CD4-positive, CD25-positive, alpha-beta regulatory T cell (primary cell): Measurements from ENCODE around the gene PDK1. TPM values are rescaled to one million over a fixed set of nuclear protein-coding genes. Genes with fewer than 3 reads are reported as not detected.

Source experiments
- ATAC-seq, 2 donors: fragments of 150-1000 bp; cut with Tn5 transposase; one replicate each; pipeline ENCODE4 v1.10.0; 2021; ENCODE audit warnings: low read depth in 2 of 2, moderate number of reproducible peaks in 2 of 2, moderate library complexity in 1 of 2
- DNase-seq, 3 donors: peaks; one replicate each; pipeline versions ENCODE4 v3.0.0 to v3.0.0-alpha.2; 2012 to 2022; ENCODE audit warnings: mixed read lengths in 1 of 3
- H3K27ac ChIP-seq: one replicate; pipeline ENCODE4 v1.7.0; 2013; ENCODE audit warnings: mild to moderate bottlenecking, low read length; ENCODE audit not compliant: insufficient read depth, poor library complexity, severe bottlenecking
- H3K27me3 ChIP-seq: one replicate; pipeline ENCODE4 v1.7.0; 2013; ENCODE audit warnings: low read length; ENCODE audit not compliant: control insufficient read depth, insufficient read depth
- H3K36me3 ChIP-seq: one replicate; pipeline ENCODE4 v1.7.0; 2013; ENCODE audit warnings: mild to moderate bottlenecking, low read length, moderate library complexity; ENCODE audit not compliant: control insufficient read depth, insufficient read depth
- H3K4me1 ChIP-seq: 2 replicates; pipeline ENCODE4 v1.7.0; 2013; ENCODE audit warnings: mild to moderate bottlenecking, low read length; ENCODE audit not compliant: insufficient read depth, control insufficient read depth, poor library complexity, severe bottlenecking
- H3K4me3 ChIP-seq: one replicate; pipeline ENCODE4 v1.7.0; 2013; ENCODE audit warnings: low read depth, mild to moderate bottlenecking, low read length, moderate library complexity
- H3K9me3 ChIP-seq, 2 experiments: 1 replicate in 1 of 2; 2 replicates in 1 of 2; pipeline ENCODE4 v1.7.0; 2013; ENCODE audit warnings: low read length in 2 of 2, mild to moderate bottlenecking in 1 of 2, moderate library complexity in 1 of 2; ENCODE audit not compliant: control insufficient read depth in 2 of 2
- H3K27ac Mint-ChIP-seq, 3 donors: one replicate each; pipeline ENCODE4 v1.8.0; 2020 to 2022; ENCODE audit warnings: mild to moderate bottlenecking in 3 of 3, mixed read lengths in 3 of 3, moderate library complexity in 2 of 3
- H3K27me3 Mint-ChIP-seq: one replicate; pipeline ENCODE4 v1.8.0; 2022; ENCODE audit warnings: mild to moderate bottlenecking, mixed read lengths
- H3K36me3 Mint-ChIP-seq: one replicate; pipeline ENCODE4 v1.8.0; 2020; ENCODE audit warnings: mixed read lengths
- H3K4me1 Mint-ChIP-seq, 4 donors: one replicate each; pipeline ENCODE4 v1.8.0; 2020 to 2022; ENCODE audit warnings: mixed read lengths in 4 of 4, mild to moderate bottlenecking in 1 of 4
- H3K4me3 Mint-ChIP-seq, 4 donors: one replicate each; pipeline ENCODE4 v1.8.0; 2020 to 2022; ENCODE audit warnings: mild to moderate bottlenecking in 4 of 4, mixed read lengths in 4 of 4, moderate library complexity in 3 of 4
- H3K9me3 Mint-ChIP-seq, 7 donors: one replicate each; pipeline ENCODE4 v1.8.0; 2020 to 2022; ENCODE audit warnings: mixed read lengths in 7 of 7, mild to moderate bottlenecking in 3 of 7, moderate library complexity in 2 of 7
- polyA plus RNA-seq, 4 donors: library from polyadenylated mRNA; unstranded; fragments of 300-500 nt; fragmentation: Illumina TruSeq; gene quantifications; one replicate each; pipeline ENCODE4 v1.2.3, GENCODE V29; 2021
- total RNA-seq: library from RNA; stranded (reverse); gene quantifications from one replicate; pipeline ENCODE4 v1.2.3, GENCODE V29; 2022

The PDK1 gene
- total and polyA plus RNA-seq, 5 donors from 2014 or later = 41.0 to 58.5 (median 53.0) TPM

DNA sequence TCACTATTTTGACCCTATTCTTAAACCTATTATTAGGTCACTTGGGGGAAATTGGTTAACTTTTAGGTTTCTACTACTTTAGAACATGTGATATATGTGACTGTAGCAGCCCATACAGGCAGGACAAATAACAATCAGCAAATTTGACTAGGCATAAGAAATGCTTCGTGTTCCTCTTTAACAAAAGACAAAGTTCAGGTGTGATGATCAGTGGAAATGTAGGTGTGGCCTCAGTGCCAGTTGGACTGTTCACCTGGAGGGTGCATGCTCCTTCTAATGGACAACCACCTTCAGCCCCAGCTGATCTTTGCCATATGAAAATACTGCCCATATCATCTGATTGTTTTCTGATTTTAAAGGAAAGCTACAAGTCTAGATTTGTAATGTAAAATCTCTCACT is 6.4 kb downstream of the PDK1 start:
- H3K4me3 ChIP-seq = no peak overlapping the region
- Mint-ChIP-seq H3K4me3 (no peak overlapping the region), H3K4me1 (peaks cover 41 to 78% (median 48%) of the 10 kb centered on the region in 4 donors), H3K36me3 (peaks cover 47% of the 10 kb centered on the region), H3K9me3 (no peaks in the 10 kb centered on the region), H3K27ac (no peak overlapping the region), H3K27me3 (no peaks in the 10 kb centered on the region)
- H3K27ac ChIP-seq = no peak overlapping the region
- no peaks in the 10 kb centered on the region for H3K9me3 ChIP-seq
- no peaks in the 10 kb centered on the region for H3K27me3 ChIP-seq
- H3K4me1 ChIP-seq = peaks cover 33% of the 10 kb centered on the region
- no peak for ATAC-seq
- H3K36me3 ChIP-seq = peaks cover 67% of the 10 kb centered on the region
- DNase-seq = no peak

DNA sequence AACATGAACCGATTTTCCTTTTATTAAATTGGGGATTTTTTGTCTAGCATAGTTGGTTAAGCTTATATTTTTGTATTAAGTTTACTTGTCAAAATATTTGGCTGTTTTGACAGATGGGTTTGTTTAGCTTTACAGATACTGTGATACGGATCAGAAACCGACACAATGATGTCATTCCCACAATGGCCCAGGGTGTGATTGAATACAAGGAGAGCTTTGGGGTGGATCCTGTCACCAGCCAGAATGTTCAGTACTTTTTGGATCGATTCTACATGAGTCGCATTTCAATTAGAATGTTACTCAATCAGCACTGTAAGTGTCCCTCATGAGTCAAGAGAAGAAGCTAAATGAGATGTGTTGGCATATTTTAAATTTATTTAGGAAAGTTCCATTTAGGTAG is 8.5 kb downstream of the PDK1 start:
- ATAC-seq = no peak
- Mint-ChIP-seq H3K4me1 (peaks cover 37 to 73% (median 45%) of the 10 kb centered on the region in 4 donors), H3K9me3 (no peaks in the 10 kb centered on the region), H3K27ac (no peak overlapping the region), H3K27me3 (no peaks in the 10 kb centered on the region), H3K36me3 (peaks cover 57% of the 10 kb centered on the region), H3K4me3 (no peak overlapping the region)
- Histone ChIP-seq H3K27me3 (no peaks in the 10 kb centered on the region), H3K9me3 (no peaks in the 10 kb centered on the region), H3K27ac (no peak overlapping the region), H3K4me1 (peaks cover 21% of the 10 kb centered on the region), H3K4me3 (no peak overlapping the region), H3K36me3 (peaks cover 82% of the 10 kb centered on the region)
- no peak for DNase-seq

GRCh38 chr2:172571245-172571644 is 15.4 kb downstream of the PDK1 start:
- ATAC-seq (no peak), DNase-seq (no peak)
- H3K4me3 ChIP-seq = no peak overlapping the region
- peak overlapping the region in 1 of 3 donors; percentile 77 for H3K27ac Mint-ChIP-seq
- no peak overlapping the region for H3K4me3 Mint-ChIP-seq
- peaks cover 9% of the 10 kb centered on the region for H3K4me1 ChIP-seq
- no peaks in the 10 kb centered on the region for H3K27me3 Mint-ChIP-seq
- H3K9me3 Mint-ChIP-seq = peaks cover 4 to 20% (median 12%) of the 10 kb centered on the region in 7 donors
- peaks cover 95% of the 10 kb centered on the region for H3K36me3 ChIP-seq
- H3K27me3 ChIP-seq = no peaks in the 10 kb centered on the region
- H3K36me3 Mint-ChIP-seq = peaks cover 61% of the 10 kb centered on the region
- no peak overlapping the region for H3K27ac ChIP-seq
- H3K9me3 ChIP-seq = peaks cover 17 to 21% of the 10 kb centered on the region in 2 experiments
- H3K4me1 Mint-ChIP-seq = peaks cover 16 to 38% (median 21%) of the 10 kb centered on the region in 4 donors

GRCh38 chr2:172572981-172573380 is 17.1 kb downstream of the PDK1 start:
- H3K4me3 ChIP-seq = no peak overlapping the region
- no peaks in the 10 kb centered on the region for H3K27me3 ChIP-seq
- H3K27ac ChIP-seq = no peak overlapping the region
- H3K36me3 ChIP-seq = peaks cover 94% of the 10 kb centered on the region
- no peaks in the 10 kb centered on the region for H3K4me1 ChIP-seq
- peaks cover 6 to 32% (median 20%) of the 10 kb centered on the region in 7 donors for H3K9me3 Mint-ChIP-seq
- H3K27me3 Mint-ChIP-seq = no peaks in the 10 kb centered on the region
- DNase-seq = no peak
- no peak for ATAC-seq
- no peak overlapping the region for H3K4me3 Mint-ChIP-seq
- H3K36me3 Mint-ChIP-seq = peaks cover 66% of the 10 kb centered on the region
- no peak overlapping the region for H3K27ac Mint-ChIP-seq
- H3K4me1 Mint-ChIP-seq = peaks cover 7 to 29% (median 15%) of the 10 kb centered on the region in 4 donors
- peaks cover 32 to 33% of the 10 kb centered on the region in 2 experiments for H3K9me3 ChIP-seq

GRCh38 chr2:172574965-172575364 is 19.1 kb downstream of the PDK1 start:
- H3K9me3 Mint-ChIP-seq = peaks cover 7 to 43% (median 24%) of the 10 kb centered on the region in 7 donors
- peaks cover 94% of the 10 kb centered on the region for H3K36me3 ChIP-seq

GRCh38 chr2:172578054-172578453 is 22.2 kb downstream of the PDK1 start:
- Mint-ChIP-seq H3K27me3 (no peaks in the 10 kb centered on the region), H3K36me3 (peaks cover 84% of the 10 kb centered on the region), H3K27ac (no peak overlapping the region), H3K9me3 (peaks cover 5 to 43% (median 24%) of the 10 kb centered on the region in 7 donors), H3K4me1 (peaks cover 12 to 48% (median 38%) of the 10 kb centered on the region in 4 donors), H3K4me3 (no peak overlapping the region)
- Histone ChIP-seq H3K36me3 (peaks cover 94% of the 10 kb centered on the region), H3K27me3 (no peaks in the 10 kb centered on the region), H3K4me1 (no peaks in the 10 kb centered on the region), H3K27ac (no peak overlapping the region), H3K4me3 (no peak overlapping the region), H3K9me3 (peaks cover 36 to 42% of the 10 kb centered on the region in 2 experiments)
- ATAC-seq (no peak), DNase-seq (no peak)

More at GRCh38 chr2:172574965-172575364, 19.1 kb downstream of the PDK1 start:
- no peak for ATAC-seq
- H3K36me3 Mint-ChIP-seq = peaks cover 78% of the 10 kb centered on the region
- no peaks in the 10 kb centered on the region for H3K27me3 Mint-ChIP-seq
- H3K4me1 Mint-ChIP-seq = peaks cover 0 to 30% (median 21%) of the 10 kb centered on the region in 4 donors
- H3K4me1 ChIP-seq = no peaks in the 10 kb centered on the region
- no peak overlapping the region for H3K27ac ChIP-seq
- peaks cover 36 to 42% of the 10 kb centered on the region in 2 experiments for H3K9me3 ChIP-seq
- H3K4me3 Mint-ChIP-seq = no peak overlapping the region
- DNase-seq = no peak
- no peak overlapping the region for H3K4me3 ChIP-seq
- H3K27ac Mint-ChIP-seq = no peak overlapping the region
- H3K27me3 ChIP-seq = no peaks in the 10 kb centered on the region

DNA sequence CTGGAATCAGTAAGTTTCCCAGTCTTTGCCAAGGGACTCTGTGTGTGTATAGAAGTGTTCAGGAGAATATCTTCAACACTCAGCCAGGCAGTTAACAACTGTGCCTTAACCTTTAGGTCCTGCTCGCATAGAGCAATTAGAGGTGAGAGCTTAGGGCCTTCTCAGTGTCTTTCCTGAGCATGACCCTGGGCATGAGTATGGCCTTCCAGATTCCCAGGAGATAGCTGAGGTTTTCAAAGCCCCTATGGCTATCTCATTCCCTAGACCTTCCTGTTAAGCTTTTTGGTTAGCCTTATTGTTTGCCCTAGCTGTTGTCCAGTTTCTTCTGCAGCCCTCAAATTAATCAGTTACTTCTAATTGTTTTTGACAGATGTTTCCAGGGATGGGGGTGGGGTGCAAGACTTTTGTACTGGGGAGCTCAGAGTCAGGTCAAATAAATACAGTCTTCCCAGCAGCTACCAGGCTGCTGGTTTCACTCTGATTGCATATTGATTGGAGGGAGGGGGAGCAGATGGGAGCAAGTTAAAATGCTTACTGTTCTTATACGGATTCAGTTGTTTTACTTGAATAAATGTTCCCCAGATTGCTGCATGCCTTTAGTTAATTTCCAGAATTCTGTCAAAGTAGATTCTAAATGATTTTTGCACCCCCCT is 23.1 kb downstream of the PDK1 start:
- H3K36me3 Mint-ChIP-seq = peaks cover 79% of the 10 kb centered on the region
- ATAC-seq (no peak), DNase-seq (no peak)
- peaks cover 35 to 37% of the 10 kb centered on the region in 2 experiments for H3K9me3 ChIP-seq
- no peak overlapping the region for H3K4me3 ChIP-seq
- peaks cover 14 to 47% (median 35%) of the 10 kb centered on the region in 4 donors for H3K4me1 Mint-ChIP-seq
- H3K4me3 Mint-ChIP-seq = peak overlapping the region in 1 of 4 donors; percentile 49
- H3K36me3 ChIP-seq = peaks cover 89% of the 10 kb centered on the region
- H3K27ac Mint-ChIP-seq = no peak overlapping the region
- no peaks in the 10 kb centered on the region for H3K27me3 ChIP-seq
- H3K4me1 ChIP-seq = no peaks in the 10 kb centered on the region
- H3K27me3 Mint-ChIP-seq = no peaks in the 10 kb centered on the region
- H3K27ac ChIP-seq = no peak overlapping the region
- peaks cover 5 to 39% (median 23%) of the 10 kb centered on the region in 7 donors for H3K9me3 Mint-ChIP-seq

DNA sequence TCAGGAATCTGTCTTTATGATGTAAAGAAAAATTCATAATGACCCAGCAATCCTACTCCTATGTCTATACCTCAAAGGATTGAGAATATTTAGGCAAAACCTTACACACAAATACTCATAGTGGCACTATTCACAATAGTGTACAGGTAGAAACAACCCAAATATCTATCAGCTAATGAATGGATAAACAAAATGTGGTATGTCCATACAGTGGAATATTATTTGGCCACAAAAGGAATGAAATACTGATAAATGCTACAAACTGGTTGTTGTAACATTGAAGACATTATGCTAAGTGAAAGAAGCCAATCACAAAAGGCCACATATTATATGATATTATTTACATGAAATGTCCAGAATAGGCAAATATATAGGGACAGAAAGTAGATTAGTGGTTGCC is 24.7 kb downstream of the PDK1 start:
- Histone ChIP-seq H3K4me1 (no peaks in the 10 kb centered on the region), H3K9me3 (peaks cover 19 to 24% of the 10 kb centered on the region in 2 experiments), H3K36me3 (peaks cover 81% of the 10 kb centered on the region), H3K27me3 (no peaks in the 10 kb centered on the region), H3K4me3 (no peak overlapping the region), H3K27ac (no peak overlapping the region)
- Mint-ChIP-seq H3K27me3 (no peaks in the 10 kb centered on the region), H3K4me3 (no peak overlapping the region), H3K27ac (no peak overlapping the region), H3K9me3 (peaks cover 3 to 26% (median 13%) of the 10 kb centered on the region in 7 donors), H3K4me1 (peaks cover 17 to 46% (median 36%) of the 10 kb centered on the region in 4 donors), H3K36me3 (peaks cover 70% of the 10 kb centered on the region)
- DNase-seq (no peak), ATAC-seq (no peak)
